Fibroblast of skin of right biceps (primary cell): ENCODE results near the gene VSIG2.
"Not testable (repeated sequence)": the region's sequence is repeated elsewhere in the genome, so short reads cannot be mapped to it uniquely, and the experiment has no call there.

Experiments used
- DNase-seq: peaks from one replicate; pipeline ENCODE4 v3.0.0-alpha.2; 2013

VSIG2 gene

GRCh38 chr11:124751741-124752470, at the start of gene VSIG2:
Gene VSIG2 (minus strand): TSS chr11:124752255. CDS start chr11:124752137, 118 bp downstream.
- no peak for DNase-seq

DNA sequence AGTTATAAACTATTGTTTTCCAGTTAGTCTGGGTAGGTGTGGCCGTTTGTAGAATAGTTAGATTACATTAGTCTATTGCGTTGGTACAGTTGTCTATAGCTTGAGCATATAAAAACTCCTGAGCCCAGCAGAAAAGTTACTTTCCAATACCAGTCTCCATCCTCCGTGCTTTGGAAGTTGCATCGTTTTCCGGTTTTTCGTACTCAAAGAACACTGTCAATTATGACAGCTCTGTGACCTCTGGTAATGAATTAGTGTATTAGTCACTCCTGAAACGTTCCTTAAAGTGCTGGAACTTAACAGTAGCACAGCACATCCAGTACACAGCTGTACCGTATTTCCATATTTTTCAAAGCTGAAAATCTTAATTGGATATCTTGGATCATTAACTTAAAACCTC, 49.0 kb upstream of the VSIG2 start:
- DNase-seq = peak; percentile 61

- DNase-seq = peak; percentile 82
These were observed 48.3 kb upstream of the VSIG2 start, which contains the start of gene MSANTD2 for GRCh38 chr11:124800226-124800929. Gene MSANTD2 (minus strand): TSS chr11:124800406. CDS start chr11:124800380, 26 bp downstream.

DNA sequence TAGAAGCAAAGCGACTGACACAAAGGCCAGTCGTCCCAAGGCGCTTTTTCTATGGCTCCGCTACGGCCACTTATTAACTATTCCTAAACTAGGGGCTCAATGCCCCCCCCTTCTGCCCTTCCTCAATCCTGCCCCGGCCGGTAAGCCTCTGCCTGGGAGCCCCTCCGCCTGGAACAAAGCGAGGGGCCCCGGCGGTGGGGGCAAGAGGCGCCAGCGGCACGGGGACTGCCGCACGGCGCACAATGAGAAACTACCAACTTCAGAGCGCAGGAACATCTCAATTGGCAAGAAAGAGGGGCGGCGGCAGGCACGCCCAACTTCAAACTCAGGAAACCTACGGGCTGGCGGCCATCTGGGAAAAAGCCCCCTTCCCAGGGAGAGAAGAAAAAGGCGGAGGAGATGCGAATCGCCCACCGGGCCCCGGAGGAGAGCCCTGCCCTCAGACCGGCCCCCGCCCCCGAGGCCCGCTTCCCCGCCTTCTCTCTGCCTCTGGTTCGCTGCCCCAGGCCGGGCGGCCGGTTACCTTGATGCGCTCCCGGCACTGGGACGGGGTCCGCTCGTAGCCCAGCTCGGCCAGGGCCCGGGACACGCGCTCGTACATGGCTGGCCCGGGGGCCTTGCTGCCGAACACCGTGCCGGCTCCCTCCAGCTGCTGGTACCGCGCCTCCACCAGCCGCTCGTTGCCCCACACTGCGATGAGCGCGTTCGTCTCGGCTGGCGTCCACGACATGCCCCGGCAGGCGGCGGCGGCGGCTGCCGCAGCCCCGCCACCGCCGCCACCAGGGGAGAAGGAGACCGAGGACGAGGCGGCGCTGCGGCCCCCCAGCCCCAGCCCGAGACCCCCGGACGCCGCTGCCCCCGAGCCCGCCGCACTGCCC, 47.5 kb upstream of the VSIG2 start:
- DNase-seq = peak; percentile 21

GRCh38 chr11:124798991-124799347, 46.9 kb upstream of the VSIG2 start:
- DNase-seq = peak; percentile 77

- DNase-seq = no peak
These were observed 44.3 kb upstream of the VSIG2 start for GRCh38 chr11:124796312-124796711.

DNA sequence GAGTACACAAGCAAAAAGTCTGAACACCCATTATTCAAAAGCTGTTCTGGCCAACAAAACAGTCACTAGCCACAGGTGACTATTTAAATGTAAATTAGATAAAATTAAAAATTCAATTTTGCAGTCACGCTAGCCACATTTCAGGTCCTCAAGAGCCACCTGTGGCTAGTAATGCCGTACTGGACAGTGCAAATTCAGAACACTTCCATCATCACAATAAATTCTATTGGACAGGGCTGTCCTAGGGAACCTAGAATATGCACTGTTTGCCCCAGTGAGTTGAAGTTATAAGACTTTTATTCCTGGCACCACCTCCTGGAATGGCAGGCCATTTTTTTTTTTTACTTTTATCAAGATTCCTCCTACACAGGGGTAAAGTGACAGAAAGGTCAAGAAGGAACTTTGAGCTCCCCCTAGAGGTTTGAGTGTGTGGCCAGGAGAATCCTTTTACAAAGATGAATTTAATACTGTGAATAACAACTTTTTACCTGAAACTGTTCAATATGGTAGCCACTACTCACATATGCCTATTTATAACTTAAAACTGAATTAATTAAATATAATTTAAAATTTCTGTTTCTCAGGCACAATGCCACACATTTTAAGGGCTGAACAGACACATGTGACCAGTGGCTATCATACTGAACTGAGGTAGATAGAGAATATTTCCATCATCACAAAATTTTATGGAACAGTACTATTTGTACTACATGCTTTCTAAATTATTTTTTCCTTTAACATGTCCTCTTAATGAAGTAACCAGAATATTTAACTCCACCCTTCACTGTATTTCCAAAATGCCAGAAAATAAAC, 41.6 kb upstream of the VSIG2 start:
- peak; percentile 44 for DNase-seq

GRCh38 chr11:124791626-124792341, 39.7 kb upstream of the VSIG2 start:
- DNase-seq = peak; percentile 28

GRCh38 chr11:124788521-124788920, 36.5 kb upstream of the VSIG2 start:
- no peak for DNase-seq

DNA sequence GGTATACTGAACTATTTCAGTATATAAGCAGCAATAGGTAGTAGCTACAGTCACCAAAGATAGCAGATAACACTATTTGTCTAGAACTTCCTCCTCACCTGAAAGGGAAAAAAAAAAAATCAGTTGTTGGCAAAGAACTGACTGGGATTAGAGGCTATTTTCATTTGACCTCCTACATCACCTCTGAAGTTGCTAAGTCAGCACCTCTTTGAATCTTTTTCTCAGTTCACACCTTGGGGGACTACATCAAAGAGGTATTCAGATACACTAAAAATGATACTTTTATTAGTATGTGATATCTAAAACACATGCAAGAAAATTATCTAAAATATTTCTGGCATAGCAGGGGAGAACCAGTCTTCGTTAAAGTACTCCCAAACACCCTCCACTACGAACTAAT, 32.0 kb upstream of the VSIG2 start:
- DNase-seq = no peak

- no peak for DNase-seq
These were observed 30.9 kb upstream of the VSIG2 start for GRCh38 chr11:124783002-124783401.

DNA sequence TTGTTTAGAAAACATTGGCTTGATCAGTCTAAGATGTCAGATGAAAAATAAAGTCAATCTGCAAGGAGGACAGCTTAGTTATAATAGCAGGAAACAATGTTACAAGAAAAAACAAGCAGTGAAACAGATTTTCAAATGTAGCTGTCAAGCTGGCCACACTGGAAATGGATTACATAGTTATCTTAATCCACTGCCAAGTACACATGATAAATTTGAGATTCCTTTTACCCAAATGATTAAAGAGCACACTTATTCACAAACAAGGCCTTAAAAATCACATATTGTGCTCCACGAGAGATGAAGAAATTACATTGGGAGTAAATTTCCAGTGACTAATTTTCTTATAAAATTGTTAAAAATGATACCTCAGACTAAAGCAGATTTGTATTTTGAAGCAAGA, 27.5 kb upstream of the VSIG2 start:
- DNase-seq = no peak

DNA sequence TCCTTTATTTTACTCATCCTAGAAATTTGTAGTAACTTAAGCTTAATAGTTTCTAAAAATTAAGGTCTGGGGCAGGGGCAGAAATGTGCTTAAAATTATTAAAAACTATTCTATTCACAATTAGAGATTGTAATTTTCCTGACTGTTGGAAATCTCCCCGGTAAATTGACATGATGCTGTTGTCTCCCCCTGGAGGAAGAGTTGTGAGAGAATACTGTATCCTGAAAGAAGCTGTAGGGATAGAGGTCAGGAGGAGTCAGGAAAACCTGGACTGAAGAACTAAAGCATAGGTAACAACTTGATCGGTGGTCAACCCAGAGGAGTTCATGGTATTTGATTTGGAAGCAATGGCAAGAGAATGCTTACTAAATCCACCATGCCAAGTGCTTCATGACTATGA, 26.2 kb upstream of the VSIG2 start:
- no peak for DNase-seq

DNA sequence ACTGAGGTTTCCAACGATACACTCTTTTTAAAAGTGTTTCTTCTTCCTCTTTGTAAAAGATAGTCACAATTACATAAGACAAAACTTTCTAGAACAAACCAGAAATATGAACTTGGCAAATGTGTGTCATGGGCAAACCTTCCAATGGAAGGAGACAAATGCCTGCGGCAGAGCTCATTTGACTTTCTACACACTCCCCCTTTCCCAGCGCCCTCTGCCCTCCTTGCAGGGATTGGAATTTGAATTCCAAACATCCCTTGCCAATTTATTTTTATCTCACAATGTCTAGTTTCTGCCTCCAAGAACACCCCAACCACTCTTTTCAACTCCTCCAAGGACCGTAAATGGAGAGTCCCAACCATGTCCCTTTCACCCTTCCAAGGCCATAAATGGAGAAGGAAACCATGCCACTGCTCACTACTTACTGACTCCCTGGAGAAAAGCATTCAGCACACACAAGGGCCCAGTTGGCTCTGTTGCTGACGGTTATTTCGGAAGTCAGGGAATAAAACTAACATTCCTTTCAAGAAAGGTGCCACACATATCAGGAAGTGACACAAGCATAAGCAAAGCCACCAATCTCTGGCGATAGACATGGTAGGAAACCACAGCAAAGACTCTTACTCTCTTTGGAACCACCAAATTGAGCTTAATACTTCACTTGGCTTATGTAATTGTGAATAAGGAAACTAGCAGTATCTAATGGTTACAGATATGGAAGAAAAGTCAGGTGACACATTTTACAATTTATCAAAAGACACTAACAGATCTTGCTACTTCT, 25.0 kb upstream of the VSIG2 start:
- no peak for DNase-seq

GRCh38 chr11:124770959-124771358, 18.9 kb upstream of the VSIG2 start:
- DNase-seq = not testable (repeated sequence)

DNA sequence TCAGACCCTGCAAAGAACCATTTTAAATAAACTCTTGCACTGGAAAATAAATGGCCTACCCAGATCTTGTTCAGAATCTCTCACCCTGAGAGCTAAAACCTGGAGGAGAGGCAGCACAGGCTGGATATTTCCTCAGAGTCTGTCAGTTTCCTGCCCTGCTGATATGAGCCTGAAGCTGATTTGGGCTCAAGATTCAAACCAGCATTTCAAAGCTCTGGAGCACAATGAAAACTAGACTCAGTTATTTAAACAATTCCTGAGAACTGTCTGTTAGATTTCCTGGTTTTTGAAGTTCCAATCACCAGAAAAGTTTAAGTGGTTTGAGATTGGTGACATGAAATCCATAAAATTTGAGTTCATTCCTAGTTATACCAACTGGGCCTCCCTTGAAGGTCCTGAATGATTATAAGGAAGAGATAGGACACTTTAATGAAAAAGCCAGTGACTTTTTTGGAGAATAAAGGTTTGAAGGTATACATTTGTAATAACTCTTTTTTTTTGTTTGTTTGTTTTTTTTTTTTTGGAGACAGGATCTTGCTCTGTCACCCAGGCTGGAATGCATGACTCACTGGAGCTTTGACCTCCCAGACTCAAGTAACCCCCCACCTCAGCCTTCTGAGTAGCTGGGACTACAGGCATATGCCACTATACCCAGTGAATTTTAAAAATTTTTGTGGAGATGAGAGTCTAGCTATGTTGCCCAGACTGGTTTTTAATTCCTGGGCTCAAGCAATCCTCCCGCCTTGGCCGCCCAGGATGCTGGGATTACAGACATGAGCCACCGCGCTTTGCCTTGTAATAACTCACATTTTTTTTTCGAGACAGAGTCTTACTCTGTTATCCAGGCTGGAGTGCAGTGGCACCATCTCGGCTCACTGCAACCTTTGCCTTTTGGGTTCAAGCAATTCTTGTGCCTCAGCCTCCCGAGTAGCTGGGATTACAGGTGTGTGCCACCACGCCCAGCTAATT, 18.0 kb upstream of the VSIG2 start:
- peak; percentile 66 for DNase-seq

- no peak for DNase-seq
These were observed 16.9 kb upstream of the VSIG2 start for GRCh38 chr11:124768914-124769313.

GRCh38 chr11:124766156-124766555, 14.1 kb upstream of the VSIG2 start:
- DNase-seq = no peak

DNA sequence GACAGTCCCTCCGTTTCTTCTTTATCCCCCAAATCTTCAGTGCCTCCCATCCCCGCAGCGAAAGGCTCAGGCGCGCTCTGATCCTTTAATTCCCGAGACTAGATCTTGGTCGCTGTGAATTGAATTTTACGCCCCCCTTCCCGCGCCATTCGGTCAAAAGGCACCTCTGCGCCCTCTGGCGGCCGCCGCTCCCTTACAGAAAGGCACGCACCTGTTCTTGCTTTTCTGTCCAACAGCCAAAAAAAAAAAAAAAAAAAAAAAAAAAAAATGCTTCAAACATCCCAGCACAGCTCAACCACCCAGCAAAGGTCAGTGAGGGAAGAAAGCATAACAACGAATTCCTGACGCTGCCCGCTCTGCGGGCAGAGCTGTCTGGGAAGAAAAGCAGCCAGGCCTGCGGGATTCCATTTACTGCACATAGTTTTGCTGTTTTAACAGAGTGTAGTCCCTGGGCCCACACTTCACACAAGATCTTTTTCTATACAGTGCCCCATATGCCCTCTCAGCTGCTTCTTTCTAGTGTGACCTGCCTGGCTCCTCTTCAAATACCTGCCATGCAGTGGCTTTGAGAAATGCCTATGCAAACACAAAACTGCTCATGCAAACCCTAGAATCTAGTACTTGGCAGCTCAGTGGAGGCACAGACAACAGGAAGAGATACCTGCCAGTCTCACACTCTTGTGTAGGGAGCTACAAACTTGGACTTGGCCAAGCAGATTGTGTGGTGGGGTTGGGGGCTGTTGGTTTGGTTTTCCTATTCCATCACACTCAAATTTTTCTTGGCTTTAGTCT, 11.3 kb upstream of the VSIG2 start:
- DNase-seq = peak; percentile 63
